B cell (primary cell): ENCODE measurements around the gene LRAT. TPM values are rescaled to one million over a fixed set of nuclear protein-coding genes. Genes with fewer than 3 reads are reported as not detected.

ENCODE experiments used
- ATAC-seq: fragments of 200-7000 bp; cut with Tn5 transposase; one replicate; pipeline ENCODE4 v1.10.0; 2021; ENCODE audit warnings: low read depth, mild to moderate bottlenecking, moderate number of reproducible peaks, moderate library complexity
- CTCF ChIA-PET: fragments of 350-600 bp; sonication (Branson Sonifier 250); formaldehyde crosslinking; loops from one replicate; lab custom pipeline; 2021; ENCODE audit warnings: antibody characterized with exemption, inconsistent platforms; lab: Charles Lee
- POLR2A ChIA-PET: fragments of 350-600 bp; sonication (Branson Sonifier 250); formaldehyde crosslinking; loops from one replicate; lab custom pipeline; 2021; ENCODE audit warnings: antibody characterized with exemption; lab: Charles Lee
- DNase-seq: peaks from one replicate; pipeline ENCODE4 v3.0.0; 2013
- H2AFZ ChIP-seq: 2 replicates; pipeline ENCODE4 v1.6.1; 2012; ENCODE audit warnings: mild to moderate bottlenecking, low read depth, low read length; ENCODE audit not compliant: insufficient read depth, poor library complexity, severe bottlenecking
- H3K27ac ChIP-seq, 2 donors: 1 replicate in 1 of 2; 2 replicates in 1 of 2; pipeline ENCODE4 v1.5.1; 2012 to 2013; ENCODE audit warnings: low read length in 2 of 2, mild to moderate bottlenecking in 2 of 2, moderate library complexity in 1 of 2
- H3K27me3 ChIP-seq, 4 experiments: fragments of 200-600 bp in 1 of 4; sonication (generic) in 1 of 4; replicated peaks in 1 of 4; 1 replicate in 2 of 4; 2 replicates in 2 of 4; pipeline versions ENCODE4 v1.6.1 to v1.7.0; 2013 to 2016; ENCODE audit warnings: low read length in 3 of 4, mild to moderate bottlenecking in 2 of 4, mixed read lengths in 1 of 4, moderate library complexity in 1 of 4; ENCODE audit not compliant: insufficient read depth in 4 of 4, control insufficient read depth in 3 of 4; ENCODE audit errors: control extremely low read depth in 1 of 4
- H3K36me3 ChIP-seq, 2 experiments: replicated peaks in 1 of 2; 1 replicate in 1 of 2; 2 replicates in 1 of 2; pipeline versions ENCODE4 v1.6.1 to v1.7.1; 2013; ENCODE audit warnings: low read length in 1 of 2; ENCODE audit not compliant: insufficient read depth in 2 of 2, control insufficient read depth in 1 of 2; ENCODE audit errors: control extremely low read depth in 1 of 2, extremely low read depth in 1 of 2
- H3K4me1 ChIP-seq, 2 donors: fragments of 200-600 bp in 1 of 2; sonication (generic) in 1 of 2; 1 replicate in 1 of 2; 2 replicates in 1 of 2; pipeline versions ENCODE4 v1.5.1 to v1.6.1; 2013 to 2017; ENCODE audit warnings: low read length in 2 of 2; ENCODE audit not compliant: control insufficient read depth in 2 of 2, insufficient read depth in 2 of 2
- H3K4me2 ChIP-seq: replicated peaks from 2 replicates; pipeline ENCODE3; 2012; ENCODE audit warnings: mild to moderate bottlenecking, low read depth, low read length; ENCODE audit not compliant: poor library complexity, severe bottlenecking
- H3K4me3 ChIP-seq, 5 experiments: fragments of 200-600 bp in 1 of 5; sonication (generic) in 1 of 5; 1 replicate in 3 of 5; 2 replicates in 2 of 5; pipeline versions ENCODE4 v1.5.1 to v1.7.0; 2011 to 2016; ENCODE audit warnings: low read length in 4 of 5, mild to moderate bottlenecking in 4 of 5, low read depth in 2 of 5, control low read depth in 1 of 5, moderate library complexity in 1 of 5; ENCODE audit not compliant: insufficient read depth in 1 of 5; ENCODE audit errors: control extremely low read depth in 1 of 5, extremely low read depth in 1 of 5
- H3K79me2 ChIP-seq: fragments of 200-600 bp; sonication (generic); one replicate; pipeline ENCODE4 v1.6.0; 2016; ENCODE audit warnings: low read length; ENCODE audit not compliant: control insufficient read depth, insufficient read depth
- H3K9ac ChIP-seq: fragments of 200-600 bp; sonication (generic); 2 replicates; pipeline ENCODE4 v1.6.1; 2017; ENCODE audit warnings: mild to moderate bottlenecking, low read length, moderate library complexity
- H3K9me3 ChIP-seq, 3 donors: one replicate each; pipeline versions ENCODE4 v1.6.1 to v1.7.1; 2013; ENCODE audit warnings: low read length in 2 of 3; ENCODE audit not compliant: control insufficient read depth in 2 of 3, insufficient read depth in 1 of 3; ENCODE audit errors: control extremely low read depth in 1 of 3
- H4K20me1 ChIP-seq: 2 replicates; pipeline ENCODE4 v1.6.0; 2012; ENCODE audit warnings: mild to moderate bottlenecking, low read length; ENCODE audit not compliant: insufficient read depth, control insufficient read depth, poor library complexity, severe bottlenecking
- H3K27ac Mint-ChIP-seq: one replicate; pipeline ENCODE4 v1.8.0; 2021; ENCODE audit warnings: mixed read lengths
- H3K27me3 Mint-ChIP-seq: one replicate; pipeline ENCODE4 v1.8.0; 2021; ENCODE audit warnings: mixed read lengths
- H3K4me1 Mint-ChIP-seq: one replicate; pipeline ENCODE4 v1.8.0; 2021; ENCODE audit warnings: mixed read lengths
- H3K4me3 Mint-ChIP-seq: one replicate; pipeline ENCODE4 v1.8.0; 2021; ENCODE audit warnings: mixed read lengths
- H3K9me3 Mint-ChIP-seq: one replicate; pipeline ENCODE4 v1.8.0; 2022; ENCODE audit warnings: mixed read lengths; ENCODE audit not compliant: insufficient read depth
- EZH2 ChIP-seq: IDR thresholded peaks from 2 replicates; pipeline ENCODE4 v1.6.1; 2012; ENCODE audit warnings: borderline replicate concordance, low read depth, mild to moderate bottlenecking, moderate library complexity, low read length; ENCODE audit not compliant: insufficient read depth, poor library complexity, severe bottlenecking
- WGBS: methylation state at CpG from one replicate; pipeline ENCODE4 v1.1.5; 2013; ENCODE audit warnings: missing lambda C conversion rate; ENCODE audit not compliant: insufficient coverage; 5-methylcytosine and 5-hydroxymethylcytosine counted together
- intact Hi-C: fragments of 100-400 bp; cut with micrococcal nuclease; formaldehyde crosslinking; loops from one replicate; pipeline ENCODE4 v1.10.0; 2022
- polyA plus RNA-seq: library from polyadenylated mRNA; depleted of rRNA; stranded (reverse); fragments of >200 nt; gene quantifications from 2 replicates; pipeline ENCODE4 v1.2.3, GENCODE V29; 2012
- total RNA-seq, 2 donors: library from RNA; stranded (reverse); fragments of 120-200 nt in 1 of 2; gene quantifications; 1 replicate in 1 of 2; 2 replicates in 1 of 2; pipeline versions ENCODE4 v1.2.3 to v1.2.4, GENCODE V29; 2013 to 2022
- TF ChIP-seq, protein P1 (sequence below): fragments of 200-600 bp; IDR thresholded peaks from one replicate; pipeline ENCODE4 v1.8.0; 2022; ENCODE audit warnings: antibody characterized with exemption, mild to moderate bottlenecking

The LRAT gene
- total and polyA plus RNA-seq, 2 donors (not counting 1 experiment from before 2014, with no cell fraction given): not detected

DNA sequence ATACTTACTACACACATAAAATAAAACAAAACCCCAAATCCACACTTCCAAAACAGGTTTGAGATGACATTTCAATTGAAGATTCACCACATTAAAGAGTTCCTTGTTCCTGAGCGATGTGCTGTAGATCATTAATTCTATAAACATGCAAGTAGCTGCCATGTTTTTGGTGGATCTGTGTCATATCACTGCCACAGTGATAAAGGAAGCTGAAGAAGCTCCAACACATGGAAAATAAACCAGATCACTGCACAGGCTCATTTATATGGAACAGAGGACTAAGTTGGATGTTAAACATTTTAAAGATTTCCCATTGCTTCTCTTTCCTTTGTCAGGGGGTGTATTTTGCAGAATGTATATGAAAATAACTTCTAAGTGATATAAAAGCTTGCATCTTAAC is 34.5 kb downstream of the LRAT start:
- Histone ChIP-seq H3K9ac (no peak overlapping the region), H3K4me1 (no peaks in the 10 kb centered on the region), H3K27ac (no peak overlapping the region), H2AFZ (no peak overlapping the region), H3K27me3 (no peaks in the 10 kb centered on the region), H3K4me2 (no peak overlapping the region), H3K9me3 (peaks cover 0 to 11% (median 0%) of the 10 kb centered on the region in 3 donors), H3K79me2 (no peaks in the 10 kb centered on the region), H3K36me3 (no peaks in the 10 kb centered on the region), H4K20me1 (no peaks in the 10 kb centered on the region), H3K4me3 (no peak overlapping the region)
- Mint-ChIP-seq H3K9me3 (no peaks in the 10 kb centered on the region), H3K4me3 (no peak overlapping the region), H3K27me3 (peaks cover 8% of the 10 kb centered on the region), H3K27ac (no peak overlapping the region), H3K4me1 (no peaks in the 10 kb centered on the region)
- ChIA-PET POLR2A (no interaction called here), CTCF (no interaction called here)
- no peak for ATAC-seq
- intact Hi-C loops: no loop called here
- WGBS: no CpG with 5 or more reads among the region's 1 CpG
- TF ChIP-seq EZH2: no peak
- TF ChIP-seq, protein P1, sequence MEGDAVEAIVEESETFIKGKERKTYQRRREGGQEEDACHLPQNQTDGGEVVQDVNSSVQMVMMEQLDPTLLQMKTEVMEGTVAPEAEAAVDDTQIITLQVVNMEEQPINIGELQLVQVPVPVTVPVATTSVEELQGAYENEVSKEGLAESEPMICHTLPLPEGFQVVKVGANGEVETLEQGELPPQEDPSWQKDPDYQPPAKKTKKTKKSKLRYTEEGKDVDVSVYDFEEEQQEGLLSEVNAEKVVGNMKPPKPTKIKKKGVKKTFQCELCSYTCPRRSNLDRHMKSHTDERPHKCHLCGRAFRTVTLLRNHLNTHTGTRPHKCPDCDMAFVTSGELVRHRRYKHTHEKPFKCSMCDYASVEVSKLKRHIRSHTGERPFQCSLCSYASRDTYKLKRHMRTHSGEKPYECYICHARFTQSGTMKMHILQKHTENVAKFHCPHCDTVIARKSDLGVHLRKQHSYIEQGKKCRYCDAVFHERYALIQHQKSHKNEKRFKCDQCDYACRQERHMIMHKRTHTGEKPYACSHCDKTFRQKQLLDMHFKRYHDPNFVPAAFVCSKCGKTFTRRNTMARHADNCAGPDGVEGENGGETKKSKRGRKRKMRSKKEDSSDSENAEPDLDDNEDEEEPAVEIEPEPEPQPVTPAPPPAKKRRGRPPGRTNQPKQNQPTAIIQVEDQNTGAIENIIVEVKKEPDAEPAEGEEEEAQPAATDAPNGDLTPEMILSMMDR: no peak
- DNase-seq: no peak

DNA sequence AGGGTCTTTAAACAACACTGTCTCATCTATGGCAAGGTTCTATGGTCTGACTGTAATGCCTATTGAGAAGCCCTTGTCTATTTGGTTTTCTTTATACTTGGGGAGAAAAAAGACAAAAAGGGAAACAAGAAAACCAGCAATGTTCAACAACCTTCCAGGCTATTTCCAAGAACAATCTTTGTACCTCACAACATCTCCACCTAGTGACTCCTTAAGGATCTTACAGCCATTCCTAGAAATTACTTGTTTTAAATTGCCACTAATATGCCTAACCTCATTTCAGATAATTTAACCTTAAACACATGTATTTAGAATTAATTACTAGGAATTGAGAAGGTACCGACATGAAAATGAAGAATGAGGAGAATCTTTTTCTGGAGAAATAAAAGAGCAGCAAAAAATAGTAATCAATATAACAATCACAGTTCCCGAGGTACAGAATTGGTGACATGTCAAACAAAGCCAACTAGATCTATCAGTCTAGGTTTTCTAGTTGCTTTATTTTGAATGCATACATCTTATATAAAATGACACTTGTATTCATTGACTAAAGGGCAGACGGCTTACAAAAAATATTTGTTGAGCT is 35.7 kb downstream of the LRAT start:
- no peak overlapping the region for H3K9ac ChIP-seq
- no peaks in the 10 kb centered on the region for H3K4me1 ChIP-seq
- H3K36me3 ChIP-seq: no peaks in the 10 kb centered on the region
- no peaks in the 10 kb centered on the region for H3K79me2 ChIP-seq
- intact Hi-C loops: no loop called here
- peaks cover 0 to 11% (median 0%) of the 10 kb centered on the region in 3 donors for H3K9me3 ChIP-seq
- no peak overlapping the region for H3K4me3 ChIP-seq
- ATAC-seq (no peak), DNase-seq (no peak)
- no peak overlapping the region for H3K27ac Mint-ChIP-seq
- H3K4me2 ChIP-seq: no peak overlapping the region
- H3K27ac ChIP-seq: no peak overlapping the region
- ChIA-PET CTCF (no interaction called here), POLR2A (no interaction called here)
- TF ChIP-seq, protein P1: no peak
- no peak for TF ChIP-seq EZH2
- H3K4me3 Mint-ChIP-seq: no peak overlapping the region
- no peaks in the 10 kb centered on the region for H4K20me1 ChIP-seq
- no peaks in the 10 kb centered on the region for H3K4me1 Mint-ChIP-seq
- H3K9me3 Mint-ChIP-seq: no peaks in the 10 kb centered on the region
- H2AFZ ChIP-seq: no peak overlapping the region
- no CpG with 5 or more reads among the region's 3 CpGs for WGBS
- no peaks in the 10 kb centered on the region for H3K27me3 ChIP-seq
- H3K27me3 Mint-ChIP-seq: peaks cover 8% of the 10 kb centered on the region
